Non-pigmented ciliary epithelial cell (primary cell): ENCODE results near the gene DDC.

Source experiments
- DNase-seq: peaks from one replicate; pipeline ENCODE4 v3.0.0-alpha.2; 2010; ENCODE audit warnings: low read depth

DDC gene

DNA sequence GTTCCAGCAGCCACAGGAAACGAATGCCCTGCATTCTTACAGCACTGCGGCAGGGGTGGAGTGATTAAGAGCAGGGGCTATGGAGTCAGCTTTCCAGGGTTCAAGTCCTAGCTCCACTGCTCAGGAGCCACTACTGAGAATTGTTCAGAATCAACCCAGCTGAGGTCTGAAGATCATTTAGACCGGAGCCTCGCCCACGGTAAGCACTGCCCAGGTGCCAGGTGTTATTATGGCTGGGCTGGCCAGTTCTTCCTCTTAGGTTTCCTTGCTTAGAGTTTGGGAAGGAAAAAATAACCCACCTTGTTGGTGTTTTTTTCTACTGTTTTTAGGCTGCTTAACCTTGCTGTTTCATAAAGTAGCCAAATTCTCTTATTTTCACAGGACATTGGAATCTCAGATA is 110.2 kb downstream of the DDC start:
- no peak for DNase-seq

DNA sequence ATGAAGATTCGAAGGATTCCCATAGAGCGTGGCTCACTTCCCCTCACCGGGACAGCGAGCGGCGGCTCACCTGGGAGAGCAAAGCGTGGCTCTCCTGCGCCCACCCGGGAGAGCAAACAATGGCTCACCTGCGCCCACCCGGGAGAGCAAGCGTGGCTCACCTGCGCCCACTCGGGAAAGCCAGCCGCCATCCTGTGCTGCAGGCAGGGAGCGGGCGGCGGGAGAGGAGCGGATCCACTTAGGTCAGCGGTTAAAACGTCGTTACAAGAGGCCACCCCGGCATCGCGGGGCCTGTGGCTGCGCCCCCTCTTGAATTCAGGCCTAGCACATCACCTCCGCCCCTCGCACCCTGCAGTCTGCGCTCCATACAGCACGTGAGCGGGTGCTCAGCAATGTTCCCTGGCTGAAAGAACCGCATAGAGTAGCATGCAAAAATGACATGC is 114.6 kb downstream of the DDC start:
- no peak for DNase-seq

DNA sequence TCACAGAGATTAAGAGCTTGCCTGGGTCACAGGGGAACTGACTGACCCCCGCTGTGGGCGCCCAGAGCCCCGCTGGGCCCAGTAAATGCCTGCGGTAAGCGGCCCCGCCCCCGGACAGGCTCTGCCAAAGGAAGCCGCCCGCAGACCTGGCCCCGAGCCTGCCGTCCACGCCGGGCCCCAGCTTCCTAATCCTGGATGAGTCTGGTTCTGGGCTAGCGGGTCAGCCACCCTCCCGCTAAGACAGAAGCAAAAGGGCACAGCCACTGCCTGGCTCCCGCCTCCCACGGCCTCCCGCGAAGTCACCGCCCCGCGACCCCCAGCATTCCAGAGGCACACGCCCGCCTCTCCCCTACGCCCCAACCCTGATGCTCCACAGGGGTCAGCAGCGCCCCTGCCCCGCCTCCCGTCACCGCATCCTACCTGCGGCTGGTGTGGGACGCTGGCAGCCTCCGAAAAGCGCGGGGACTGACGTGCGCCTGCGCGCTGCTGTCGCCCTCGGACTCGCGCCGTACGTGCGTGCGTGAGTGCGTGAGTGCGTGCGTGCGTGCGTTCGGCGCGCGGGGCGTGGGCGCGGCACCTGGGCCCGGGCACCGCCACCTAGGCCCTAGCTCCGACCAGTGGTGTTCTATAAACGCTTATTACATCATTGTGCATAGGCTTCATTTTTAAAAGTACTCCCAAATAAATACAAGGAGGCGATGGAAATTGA is 115.2 kb downstream of the DDC start, which contains the start of gene FIGNL1:
FIGNL1 (minus strand) TSS at position 470 of the 709 bp plus-strand sequence. CDS start 3,063 bp downstream, outside the sequence.
- DNase-seq, result no peak

DNA sequence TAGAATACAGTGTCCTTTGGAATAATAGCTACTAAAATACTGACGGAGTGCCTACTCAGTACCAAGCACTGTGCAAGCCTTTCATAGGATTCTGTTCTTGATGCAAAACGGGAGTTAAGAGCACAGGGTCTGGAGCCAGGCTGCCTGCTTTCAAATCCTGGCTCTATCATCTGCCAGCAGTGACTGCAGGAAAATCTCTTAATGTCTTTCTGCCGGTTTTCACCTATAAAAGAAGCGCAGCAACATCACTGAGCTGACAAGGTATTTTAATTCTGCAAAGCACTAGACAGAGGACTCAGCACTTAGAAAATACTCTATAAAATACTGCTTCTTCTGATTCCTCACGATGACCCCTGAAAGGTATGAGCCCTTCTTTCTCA is 115.7 kb downstream of the DDC start:
- DNase-seq, result no peak

DNA sequence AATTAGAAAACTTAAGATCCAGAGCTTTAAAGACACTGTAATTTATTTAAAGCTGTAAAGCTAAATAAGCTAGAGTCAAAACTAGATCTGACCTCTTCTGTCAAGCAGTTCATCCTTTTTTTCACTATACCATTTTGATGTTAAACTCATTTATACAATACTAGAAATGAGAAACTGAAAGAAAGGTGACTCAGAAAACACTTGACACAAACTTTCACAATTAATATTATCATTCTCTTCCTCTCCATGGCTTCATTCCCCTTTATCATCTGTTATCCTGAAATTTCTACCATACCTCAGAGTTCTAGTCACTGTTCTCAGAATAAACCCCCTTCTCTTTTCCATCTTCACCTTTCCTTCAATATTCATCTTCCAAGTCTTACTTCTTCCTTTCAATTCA is 116.4 kb downstream of the DDC start:
- DNase-seq, result no peak

DNA sequence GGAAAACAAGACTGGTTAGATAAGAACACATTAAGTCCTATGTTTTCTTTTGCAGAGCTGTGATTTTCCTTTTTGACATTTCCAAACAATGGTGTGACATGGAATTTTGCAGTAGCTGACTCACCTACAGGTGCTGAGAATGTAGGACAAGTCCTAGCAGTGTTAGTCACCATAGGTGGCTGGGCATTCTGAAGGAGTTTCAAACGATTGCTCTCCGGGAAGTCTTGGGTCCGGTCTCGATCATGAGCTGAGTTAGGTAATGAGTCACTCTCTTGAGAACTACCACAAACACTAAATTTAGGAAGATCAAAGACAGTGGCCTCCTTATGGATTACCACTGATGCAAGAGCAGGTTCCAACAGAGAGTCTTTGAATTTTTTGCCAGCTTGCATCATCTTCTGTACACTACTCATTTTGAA is 118.7 kb downstream of the DDC start:
- DNase-seq, result peak; percentile 90

DNA sequence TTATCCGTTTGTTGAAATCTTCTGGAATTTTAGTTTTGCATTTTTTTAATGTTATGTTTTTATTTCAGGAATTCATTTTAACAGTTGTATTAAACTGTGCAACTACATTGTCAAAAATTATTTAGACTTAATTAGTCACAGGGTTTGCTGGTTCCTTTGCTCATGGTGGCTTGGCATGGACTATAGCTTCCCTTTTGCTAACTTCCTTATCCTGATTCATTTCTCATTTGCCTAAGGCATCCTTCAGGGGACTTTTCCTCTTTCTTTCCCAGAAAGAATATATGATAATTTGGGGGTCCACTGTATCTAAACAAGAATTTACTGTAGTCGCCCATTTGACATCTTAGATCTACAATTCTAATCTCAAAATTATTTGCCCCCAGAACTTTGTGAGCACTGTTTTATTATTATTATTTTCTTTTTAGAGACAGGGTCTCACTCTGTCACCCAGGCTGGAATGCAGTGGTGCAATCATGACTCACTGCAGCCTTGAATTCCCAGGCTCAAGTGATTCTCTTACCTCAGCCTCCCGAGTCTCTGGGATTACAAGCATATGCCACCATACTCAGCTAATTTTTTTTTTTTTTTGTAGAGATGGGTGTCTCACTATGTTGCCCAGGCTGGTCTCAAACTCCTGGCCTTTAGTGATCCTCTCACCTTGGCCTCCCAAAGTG is 128.9 kb downstream of the DDC start:
- DNase-seq, result no peak

DNA sequence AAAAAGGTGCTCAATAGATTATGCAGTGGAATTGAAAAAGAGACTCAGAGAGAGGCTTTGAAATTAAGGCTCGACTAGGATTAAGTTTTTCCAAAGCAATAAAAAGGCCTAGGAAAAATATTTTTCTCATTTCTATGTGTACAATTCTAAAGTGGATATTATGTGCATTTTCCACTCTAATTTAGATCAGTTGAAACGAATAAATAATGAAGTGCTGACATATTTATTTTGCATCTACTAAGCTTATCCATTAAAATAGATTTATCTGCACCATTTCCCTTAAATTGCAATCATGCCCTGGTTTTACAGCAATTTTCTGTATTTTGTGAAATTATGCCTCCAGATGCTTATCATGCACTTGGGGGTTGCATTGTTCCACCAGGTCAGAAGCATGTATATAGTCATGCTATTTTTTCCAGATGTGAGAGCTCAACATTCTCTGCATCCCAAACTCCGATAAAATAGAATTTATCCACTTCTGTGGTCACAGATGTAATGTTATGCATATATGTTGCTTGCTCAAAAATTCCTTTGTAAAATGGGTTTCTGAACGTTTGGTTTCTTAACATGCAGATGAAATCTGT is 133.4 kb downstream of the DDC start:
- DNase-seq, result no peak

DNA sequence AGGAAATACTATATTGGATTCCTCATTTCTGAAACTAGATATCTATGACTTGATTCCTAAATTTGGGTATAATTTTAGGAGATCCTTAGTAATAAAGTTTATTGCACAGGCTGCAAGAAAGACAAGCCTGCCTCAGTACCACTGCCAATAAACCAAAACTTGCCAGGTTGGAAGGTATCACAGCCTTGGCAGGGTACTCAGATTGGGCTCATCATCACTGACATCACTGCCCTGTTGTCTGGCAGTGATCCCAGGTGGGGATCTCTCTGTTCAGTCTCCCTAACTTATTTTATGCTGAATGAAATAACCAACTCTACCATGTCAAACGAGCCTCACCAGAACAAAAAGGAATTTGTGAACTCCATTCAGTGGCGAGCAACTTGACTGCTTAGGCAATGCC is 133.9 kb downstream of the DDC start:
- no peak for DNase-seq

DNA sequence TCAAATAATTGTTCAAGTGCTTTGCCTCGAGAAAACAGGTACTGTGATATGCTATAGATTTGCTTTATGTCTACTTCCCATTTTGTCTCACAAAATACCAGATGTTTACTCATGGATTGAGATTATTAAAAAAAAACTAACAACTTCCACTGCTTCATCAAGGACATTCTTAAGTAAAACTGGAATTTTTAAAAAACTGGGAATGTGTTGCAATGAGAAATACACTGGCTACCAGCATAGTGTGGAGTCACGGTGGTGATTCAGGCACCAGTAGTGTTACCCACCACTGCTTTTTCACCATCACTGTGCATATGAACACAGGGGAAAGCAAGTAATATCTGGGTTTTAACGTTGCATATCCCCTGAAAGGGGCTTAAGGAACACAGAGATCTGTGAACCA is 136.3 kb downstream of the DDC start:
- DNase-seq, result no peak

DNA sequence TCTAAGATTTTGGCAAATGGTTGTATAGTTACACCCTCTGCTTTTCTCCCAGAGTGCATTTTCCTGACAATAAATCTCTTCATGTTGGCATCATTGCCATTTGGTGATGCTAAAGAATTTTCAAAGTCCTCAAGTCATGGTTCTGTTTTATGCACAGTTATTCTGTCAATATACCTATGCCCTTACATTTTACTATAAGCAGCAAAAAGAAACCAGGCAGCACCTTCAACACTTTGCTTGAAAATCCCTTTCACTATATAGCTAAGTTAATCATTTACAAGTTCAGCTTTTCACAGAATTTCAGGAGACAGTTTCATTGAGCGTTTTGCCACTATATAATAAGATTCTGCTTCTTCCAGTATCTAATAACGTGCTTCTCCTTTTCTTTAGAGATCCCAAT is 137.7 kb downstream of the DDC start:
- no peak for DNase-seq

DNA sequence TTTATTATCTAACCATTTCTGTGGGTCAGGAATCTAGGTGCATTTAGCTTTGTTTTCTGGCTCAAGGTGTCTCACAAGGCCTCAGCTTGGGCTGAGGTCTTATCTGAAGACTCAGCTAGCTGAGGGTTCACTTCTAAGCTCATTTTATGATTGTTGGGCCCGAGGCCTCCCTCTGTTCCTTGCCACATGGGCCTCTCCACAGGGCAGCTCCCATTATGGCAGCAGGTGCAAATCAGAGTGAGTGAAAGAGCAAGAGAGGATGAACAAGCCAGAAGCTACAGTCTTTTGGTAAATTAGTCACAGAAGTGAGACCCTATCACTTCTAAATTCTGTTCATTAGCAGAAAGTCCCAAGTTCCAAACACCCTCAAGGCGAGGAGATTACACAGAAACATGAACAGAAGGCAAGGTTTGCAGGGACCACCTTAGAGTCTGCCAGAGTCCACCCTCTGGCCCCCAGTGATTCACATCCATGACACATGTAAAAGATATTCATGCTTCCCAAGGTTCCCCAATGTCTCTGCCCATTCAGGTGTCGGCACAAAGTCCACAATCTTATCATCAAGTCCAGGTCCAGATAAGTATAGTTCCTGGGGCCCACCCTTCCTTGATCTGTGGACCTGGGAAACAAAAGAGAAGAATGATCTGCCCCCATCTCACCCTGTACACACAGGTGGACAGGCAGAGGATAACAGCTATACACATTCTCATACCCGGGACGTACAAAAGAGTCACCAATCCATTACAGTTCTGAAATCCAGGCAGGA is 138.7 kb downstream of the DDC start:
- no peak for DNase-seq

DNA sequence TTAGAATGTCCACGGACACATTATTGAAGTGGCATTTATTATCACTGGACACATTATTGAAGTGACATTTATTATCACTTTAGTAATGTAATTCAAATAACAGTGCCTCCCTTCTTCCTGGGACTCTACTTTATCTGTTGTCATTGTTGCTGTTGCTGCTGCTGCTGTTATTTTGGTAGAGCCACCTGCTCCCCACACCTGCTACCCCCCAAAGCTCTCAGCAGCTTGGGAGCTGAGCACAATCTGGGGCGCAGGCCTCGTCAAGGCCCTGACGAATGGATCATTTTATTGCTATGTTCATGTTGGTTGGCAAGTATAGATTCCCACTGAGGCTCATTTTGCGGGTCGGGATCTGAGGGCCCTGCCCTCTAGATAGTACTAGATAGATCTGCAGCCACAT is 139.9 kb downstream of the DDC start:
- no peak for DNase-seq

DNA sequence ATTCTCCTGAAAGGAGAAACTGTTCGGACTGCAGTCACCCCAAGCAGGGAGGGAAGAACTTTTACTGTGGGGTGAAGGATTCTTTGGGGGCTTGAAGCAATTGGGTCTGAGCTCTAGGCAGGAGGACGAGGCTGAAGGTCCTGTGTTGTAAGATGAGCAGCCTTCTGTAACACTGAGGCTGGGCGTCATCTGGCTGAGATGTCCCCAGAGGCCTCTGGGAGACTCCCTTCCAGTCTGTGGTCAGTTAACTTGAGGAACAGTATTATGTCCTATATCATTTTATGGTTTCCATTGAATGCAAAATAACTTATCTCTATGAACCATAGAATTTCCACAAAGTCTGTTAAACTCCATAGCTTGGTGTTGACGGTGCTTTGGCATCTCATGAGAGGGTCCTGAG is 141.3 kb downstream of the DDC start:
- no peak for DNase-seq

DNA sequence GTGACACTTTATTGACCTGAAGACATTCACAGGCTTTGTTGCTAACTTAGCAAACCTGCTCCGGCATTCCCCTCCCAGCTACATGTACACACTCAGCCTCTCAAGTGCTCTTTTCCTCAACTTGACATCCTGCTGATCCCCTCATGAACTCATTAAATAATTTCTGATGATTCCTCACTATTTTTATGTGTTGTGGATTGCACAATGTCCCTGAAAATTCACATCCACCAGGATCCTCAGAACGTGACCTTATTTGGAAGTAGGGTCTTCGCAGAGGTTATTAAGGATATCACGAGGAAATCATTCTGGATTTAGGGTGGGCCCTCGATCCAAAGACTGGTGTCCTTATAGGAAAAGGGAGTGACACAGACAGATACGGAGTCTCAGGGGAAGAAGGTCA is 142.3 kb downstream of the DDC start:
- DNase-seq, result no peak

DNA sequence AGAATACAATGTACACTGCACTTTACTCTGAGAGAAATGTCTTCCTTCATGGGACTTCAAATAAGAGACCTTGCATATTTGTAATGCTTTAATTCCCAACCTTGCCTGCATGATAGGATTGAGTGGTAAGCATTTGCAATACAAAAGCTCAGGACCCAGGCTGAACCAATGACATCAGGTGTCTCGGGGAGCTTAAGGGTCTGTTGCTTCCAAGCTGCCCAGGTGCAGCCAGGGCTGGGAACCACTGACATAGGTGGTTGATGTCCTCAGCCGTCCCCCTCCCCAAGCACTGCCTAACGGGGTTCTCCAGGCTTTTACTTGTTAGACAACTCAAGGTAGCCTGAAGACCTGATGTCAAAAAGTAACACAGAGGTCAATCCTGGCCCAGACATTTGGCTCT is 144.2 kb downstream of the DDC start:
- no peak for DNase-seq

DNA sequence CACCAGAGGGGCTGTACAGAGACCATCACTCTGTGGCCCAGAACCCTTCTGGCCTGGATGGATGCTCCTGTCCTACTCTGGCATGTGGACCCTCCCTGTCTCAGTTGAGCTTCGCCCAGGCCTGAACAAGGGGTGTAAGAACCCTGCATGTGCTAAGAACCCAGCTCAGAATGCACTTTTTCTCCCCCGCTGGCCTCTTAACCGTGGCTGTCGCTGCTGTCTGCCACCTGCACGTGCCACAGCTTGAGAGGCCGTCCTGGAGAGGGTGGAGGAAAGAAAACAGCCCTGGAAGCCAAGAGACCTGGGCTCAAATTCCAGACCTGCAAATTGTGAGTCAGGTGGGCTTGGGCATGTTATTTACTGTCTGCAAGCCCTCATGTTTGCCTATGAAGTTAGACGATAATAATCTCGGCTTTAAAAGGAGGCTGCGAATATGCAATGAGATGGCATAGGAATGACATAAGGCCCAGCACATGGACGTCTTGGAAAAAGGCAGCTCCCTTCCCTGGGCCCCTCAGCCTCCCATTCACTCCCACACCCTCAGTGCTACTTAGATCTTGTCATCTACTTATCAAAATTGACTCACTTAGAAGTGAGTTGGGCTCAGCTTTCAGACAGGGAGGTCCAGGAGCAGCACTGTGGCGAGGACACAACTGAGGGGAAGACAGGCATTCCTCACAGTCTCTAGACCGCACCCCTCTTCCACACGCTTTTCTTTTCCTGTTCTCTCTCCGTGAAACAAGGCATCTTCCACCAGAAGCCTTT is 146.5 kb downstream of the DDC start:
- no peak for DNase-seq

DNA sequence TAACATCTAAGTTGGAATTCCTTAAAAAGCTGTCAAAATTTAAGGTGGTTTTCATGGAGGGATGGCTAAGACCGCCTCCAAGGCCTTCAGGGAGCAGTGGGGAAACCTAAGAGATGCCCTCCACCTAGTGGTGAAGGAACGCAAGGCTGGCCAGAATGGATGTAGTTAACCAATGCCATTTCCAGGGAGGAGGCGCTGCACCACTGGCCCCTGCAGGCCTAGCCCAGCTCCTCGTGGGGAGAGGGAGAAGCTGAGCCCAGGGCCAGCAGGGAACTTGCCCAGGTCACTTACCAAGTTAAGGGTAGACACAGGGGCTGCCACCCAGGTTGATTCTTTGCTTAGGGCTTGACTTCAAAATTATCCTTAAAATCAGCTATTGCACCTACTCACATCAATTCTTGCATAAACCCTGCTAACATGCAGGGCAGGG is 147.1 kb downstream of the DDC start:
- peak; percentile 46 for DNase-seq

DNA sequence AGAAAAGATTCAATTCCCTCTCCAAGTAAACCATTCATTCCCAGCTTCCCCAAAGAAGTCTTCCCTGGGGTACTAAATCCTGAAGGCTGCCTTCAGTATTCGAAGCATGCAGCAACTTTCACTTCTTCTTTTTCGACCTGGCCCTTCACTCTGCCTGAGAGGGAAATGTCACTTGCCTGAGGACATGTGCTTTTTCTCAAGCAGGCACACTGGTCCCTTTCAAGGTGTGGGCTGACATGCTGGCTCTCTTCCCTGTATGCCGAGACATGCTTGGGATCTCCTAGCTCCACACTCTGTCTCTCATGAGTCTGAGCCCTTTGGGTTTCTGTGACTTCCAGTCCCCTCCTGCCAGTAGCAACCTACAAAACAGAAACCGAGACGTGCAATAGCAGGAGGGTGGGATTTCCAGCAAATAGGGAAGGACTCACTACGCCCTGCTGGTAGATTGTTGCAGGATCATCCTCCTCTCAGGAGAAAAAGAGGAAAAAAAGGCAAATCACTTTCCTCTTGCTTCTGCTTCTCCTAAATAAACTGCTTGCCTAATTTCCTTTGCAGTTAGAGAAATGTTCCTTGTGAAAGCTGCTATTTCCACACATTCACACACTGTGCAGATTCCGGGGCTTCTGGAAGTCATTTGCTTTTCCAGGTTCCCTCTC is 148.6 kb downstream of the DDC start:
- DNase-seq, result no peak

DNA sequence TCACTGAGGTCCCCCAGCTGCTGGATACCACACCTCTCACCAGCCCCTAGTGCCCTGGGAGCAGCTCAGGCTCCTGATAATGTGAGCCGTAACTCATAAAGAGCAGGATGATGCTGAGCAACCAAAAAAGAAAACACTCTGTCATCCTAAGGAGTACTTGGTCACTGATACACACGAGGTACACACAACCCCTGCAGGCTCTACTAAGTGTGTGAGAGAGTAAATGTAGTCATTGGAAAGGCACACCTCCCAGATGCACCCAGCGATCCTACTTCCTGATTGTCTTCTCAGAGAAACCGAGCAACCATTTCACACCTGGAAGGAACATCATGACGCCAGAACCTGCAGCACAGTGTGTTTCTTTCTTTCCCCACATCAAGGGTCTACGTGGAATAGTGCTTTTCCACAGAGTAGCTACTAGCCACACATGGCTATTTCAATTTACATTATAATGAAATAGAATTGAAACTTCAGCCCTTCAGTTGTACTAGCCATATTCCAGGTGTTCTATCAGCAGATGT is 149.3 kb downstream of the DDC start:
- no peak for DNase-seq

DNA sequence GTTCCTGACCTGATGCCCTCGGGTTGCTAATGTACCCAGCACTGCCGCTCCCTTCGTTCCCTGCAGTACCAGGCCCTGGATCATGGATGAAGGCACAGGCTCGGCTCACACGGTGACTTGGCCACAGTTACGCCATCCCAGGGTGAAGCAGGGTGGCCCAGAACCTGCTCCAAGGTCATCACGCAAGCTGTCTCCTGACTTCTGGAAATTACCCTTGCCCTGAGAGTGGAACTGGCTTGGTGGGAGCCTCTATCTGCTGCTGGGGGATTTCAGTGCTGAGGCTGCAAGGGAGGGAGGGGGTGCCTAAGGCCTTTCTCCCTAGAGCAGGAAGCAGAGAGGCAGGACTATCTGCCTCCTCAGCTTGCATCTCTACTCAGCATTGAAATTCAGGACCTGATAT is 151.6 kb downstream of the DDC start:
- DNase-seq, result no peak
